ENCODE measurements around the gene PPP2R3C.
"Not testable (repeated sequence)": the region's sequence is repeated elsewhere in the genome, so short reads cannot be mapped to it uniquely, and the experiment has no call there.

PPP2R3C gene

DNA sequence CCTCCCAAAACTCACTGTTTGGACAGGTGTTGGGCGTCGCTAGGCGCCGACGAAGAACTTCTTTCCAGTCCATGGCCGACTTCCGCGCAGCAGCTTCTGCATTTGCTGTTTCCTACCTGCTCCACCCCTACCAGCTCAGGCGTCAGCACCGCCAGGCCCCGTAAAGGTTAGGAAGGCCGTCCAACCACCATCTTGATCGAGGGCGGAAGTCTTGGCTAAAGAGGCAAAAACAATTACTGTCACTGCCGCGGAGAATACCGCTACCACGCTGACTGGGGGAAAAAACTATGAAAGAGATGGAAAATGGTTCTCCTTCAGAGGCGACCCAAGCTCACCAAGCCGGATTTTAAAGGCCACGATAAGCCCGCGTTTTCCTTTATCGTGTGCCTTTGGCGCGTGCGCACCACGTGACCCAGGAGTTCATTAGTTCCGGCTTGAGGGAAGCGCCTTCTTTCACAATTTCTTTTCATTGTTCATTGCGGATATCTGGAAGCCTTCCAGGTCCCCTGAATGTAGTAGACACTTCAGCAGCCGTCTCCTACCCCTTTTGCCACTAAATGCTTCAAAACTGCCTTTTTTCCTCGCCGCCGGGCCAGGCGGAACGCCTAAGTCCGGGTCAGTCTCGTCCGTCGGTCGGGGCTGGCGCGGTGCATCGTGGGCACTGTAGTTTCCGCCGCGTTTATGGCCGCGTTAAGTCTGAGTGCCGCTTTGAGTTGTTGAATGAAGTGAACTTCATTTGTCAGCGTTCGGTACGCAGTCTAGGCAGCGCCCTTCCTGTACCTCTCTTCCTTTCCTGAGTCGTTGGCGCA, at the start of gene PPP2R3C, which contains the start of gene PRORP:
Gene PPP2R3C, minus strand, starts transcription at position 104 of the 809 bp plus-strand sequence. Its CDS starts 31 bp downstream, at position 73.
Gene PRORP, plus strand, starts transcription at position 666 of the 809 bp plus-strand sequence. CDS start 694 bp downstream, outside the sequence.
- DNase-seq = peak; percentile 43 to 86

DNA sequence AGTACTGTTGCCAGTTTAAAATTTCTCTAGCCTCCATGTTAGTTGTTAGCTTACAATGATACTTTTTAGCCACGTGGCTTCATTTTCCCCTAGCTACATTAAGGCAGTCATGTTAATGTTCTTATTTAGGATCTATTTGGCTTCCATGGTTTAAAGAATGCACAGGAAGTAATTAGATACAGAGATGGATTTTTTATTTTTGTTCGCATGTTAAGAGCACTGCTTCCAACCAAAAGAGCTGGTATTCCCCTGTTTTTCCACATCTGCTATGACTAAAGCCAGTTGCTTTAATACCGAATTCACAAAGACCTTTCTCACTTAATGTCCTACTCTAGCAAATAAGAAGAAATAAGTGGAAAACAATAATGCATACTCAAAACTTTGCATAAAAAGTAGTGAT, 45.7 kb upstream of the PPP2R3C start:
- DNase-seq = no peak

DNA sequence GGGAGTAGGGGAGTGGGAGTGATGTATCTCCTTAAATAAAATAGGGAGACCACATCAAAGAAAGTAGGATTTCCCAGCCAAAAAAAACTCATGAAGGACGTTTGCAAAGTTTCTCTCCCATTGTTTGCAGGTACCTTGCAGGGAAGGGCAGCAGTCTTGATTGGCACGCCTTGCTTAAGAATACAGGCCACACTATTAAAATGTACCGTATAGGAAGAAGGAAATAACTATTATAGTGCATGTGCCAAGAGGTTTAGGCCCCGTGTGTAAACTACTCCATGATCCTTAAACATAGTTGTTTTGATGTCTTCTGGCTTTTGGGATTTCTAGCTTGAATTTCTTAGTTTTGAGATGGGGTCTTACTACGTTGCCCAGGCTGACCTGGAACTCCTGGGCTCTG, 43.1 kb upstream of the PPP2R3C start:
- DNase-seq = no peak

GRCh38 chr14:35163384-35163783, 41.6 kb upstream of the PPP2R3C start:
- DNase-seq = no peak

DNA sequence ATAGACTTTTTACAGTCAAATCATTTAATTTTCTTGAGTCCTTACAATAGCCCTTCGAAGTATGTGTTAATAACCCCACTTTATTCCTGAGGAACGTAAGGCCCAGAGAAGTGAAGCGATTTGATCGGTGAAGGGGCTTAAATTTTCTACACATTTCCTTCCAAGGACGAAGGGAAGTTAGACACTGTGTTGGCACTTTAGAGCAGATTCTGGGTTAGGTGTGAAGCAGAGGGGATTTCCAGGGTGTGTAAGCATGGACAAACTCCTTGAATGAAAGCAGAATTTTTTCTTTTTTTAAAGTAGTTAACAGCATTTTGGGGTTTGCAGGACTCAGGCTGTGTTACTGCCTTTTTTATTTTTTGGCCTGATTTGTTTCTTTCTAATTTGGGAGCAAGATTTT, 39.4 kb upstream of the PPP2R3C start:
- DNase-seq = no peak

GRCh38 chr14:35159742-35160409, 38.1 kb upstream of the PPP2R3C start:
- no peak for DNase-seq

DNA sequence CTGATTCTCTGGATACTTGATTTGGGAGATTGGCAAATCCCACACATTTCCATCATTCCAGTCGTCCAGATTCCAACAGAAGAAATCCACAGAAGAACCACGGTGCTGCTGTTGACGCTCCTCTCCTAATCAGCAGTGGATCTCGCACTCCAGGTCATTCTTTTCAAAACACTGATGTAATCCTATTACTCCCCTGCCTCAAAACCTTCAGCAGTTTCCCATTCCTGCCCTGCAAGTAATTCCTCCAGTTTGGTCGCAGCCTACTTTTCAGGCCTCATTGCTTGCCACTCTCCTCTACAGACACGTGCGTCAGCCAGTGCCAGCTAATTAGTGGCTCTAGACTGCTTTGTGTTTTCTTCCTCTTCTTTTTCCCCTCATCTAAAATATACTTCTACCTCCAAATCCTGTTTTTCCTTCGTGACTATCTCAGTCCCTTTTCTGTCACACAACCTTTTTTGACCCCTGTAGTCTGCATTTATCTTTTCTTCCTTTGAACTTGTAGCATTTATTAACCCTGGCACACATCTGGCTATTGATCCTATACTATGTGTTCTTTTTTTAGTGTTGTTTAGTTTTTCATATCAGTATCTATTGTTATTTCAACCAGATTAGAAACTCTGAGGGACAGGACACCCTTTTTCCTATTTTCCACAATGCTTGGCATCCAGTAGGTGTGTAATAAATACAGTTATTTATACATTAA, 37.3 kb upstream of the PPP2R3C start:
- no peak for DNase-seq

DNA sequence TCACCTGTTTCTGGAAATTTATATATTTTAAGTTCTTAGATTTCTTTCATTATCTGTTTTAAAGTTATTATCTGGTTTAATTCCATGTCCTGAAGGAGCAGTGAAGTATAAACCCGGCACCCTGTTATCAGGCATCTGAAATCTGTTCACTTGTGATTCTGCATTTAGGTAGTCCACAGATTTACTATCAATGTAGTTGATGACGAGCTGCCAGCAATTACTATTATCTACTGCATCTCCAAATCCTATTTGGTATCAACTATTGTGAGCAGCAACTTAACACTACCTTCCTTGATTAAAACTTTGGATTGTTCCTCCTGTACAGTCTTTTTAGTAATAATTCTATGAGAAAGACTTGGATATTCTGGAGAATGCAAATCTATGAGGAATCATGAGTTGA, 36.7 kb upstream of the PPP2R3C start:
- DNase-seq = no peak

DNA sequence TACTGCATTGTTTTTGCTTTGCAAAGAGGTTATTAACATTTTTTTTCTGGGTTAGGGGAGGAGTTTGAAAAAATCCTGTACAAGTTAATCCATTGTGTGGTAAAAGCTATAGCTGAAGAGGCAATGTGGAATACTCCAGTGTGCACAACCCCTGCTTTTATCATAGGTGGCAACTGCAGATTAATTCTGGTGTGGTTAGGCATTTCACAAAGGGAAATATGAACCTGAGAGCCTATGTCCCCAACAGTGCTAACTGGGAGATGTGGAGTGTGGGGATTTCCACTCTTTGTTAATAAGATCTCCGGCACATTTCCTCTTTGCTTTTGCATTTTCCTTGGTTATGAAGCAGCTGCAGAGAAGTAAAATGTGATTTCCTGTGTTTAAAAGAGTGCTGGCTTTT, 34.2 kb upstream of the PPP2R3C start:
- no peak for DNase-seq

- no peak for DNase-seq
Observed at GRCh38 chr14:35154016-35154415, 32.2 kb upstream of the PPP2R3C start.

GRCh38 chr14:35152531-35152930, 30.7 kb upstream of the PPP2R3C start:
- DNase-seq = not testable (repeated sequence)

DNA sequence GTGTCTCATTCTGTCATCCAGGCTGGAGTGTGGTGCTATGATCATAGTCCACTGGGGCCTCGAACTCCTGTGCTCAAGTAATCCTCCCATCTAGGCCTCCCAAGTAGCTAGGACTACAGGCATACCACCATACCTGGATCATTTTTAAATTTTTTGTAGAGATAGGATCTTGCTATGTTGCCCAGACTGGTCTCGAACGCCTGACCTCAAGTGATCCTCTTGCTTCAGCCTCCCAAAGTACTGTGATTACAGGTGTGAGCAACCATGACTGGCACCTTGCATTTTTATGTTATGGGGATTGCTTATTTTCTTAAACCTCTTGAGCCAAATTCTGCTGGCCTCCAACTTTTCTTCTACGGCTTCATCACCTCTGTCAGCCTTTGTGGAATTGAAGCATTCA, 27.4 kb upstream of the PPP2R3C start:
- no peak for DNase-seq

DNA sequence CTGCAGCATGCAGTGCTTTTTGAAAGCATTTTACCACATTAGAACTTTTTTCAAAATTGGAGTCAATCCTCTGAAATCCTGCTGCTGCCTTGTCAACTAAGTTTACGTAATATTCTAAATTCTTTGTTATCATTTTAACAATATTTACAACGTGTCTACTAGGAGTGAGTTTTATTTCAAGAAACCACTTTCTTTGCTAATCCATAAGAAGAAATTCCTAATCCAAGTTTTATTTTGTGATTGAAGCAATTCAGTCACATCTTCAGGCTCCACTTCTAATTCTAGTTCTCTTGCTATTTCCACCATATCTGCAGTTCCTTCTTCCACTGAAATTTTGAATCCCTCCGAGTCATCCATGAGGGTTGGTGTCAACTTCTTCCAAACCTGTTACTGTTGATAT, 25.9 kb upstream of the PPP2R3C start:
- DNase-seq = no peak

DNA sequence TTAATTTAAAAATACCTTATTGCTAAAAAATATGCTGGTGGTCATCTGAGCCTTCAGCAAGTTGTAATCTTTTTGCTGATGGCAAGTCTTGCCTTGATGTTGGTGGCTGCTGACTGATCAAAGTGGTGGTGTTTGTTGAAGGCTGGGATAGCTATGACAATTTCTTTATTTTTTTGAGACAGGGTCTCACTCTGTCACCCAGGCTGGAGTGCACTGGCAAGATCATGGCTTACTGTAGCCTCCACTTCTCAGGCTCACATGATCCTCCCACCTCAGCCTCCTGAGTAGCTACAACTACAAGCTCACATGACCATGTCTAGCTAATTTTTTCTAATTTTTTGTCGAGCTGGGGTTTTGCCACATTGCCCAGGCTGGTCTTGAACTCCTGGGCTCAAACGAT, 25.4 kb upstream of the PPP2R3C start:
- DNase-seq = no peak

DNA sequence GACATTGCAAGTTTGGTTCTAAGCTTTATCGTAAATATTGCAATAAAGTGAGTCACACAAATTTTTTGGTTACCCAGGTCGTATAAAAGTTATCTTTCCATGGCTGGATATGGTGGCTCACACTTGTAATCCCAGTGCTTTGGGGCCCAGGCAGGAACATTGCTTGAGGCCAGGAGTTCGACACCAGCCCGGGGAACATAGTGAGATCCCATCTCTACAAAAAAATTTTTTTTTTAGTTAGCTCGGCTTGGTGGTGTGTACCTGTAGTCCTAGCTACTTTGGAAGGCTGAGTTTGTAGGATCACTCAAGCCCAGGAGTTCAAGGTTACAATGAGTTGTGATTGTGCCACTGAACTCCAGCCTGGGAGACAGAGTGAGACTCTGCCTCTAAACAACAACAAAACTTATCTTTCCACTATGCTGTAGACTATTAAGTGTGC, 24.9 kb upstream of the PPP2R3C start:
- DNase-seq = no peak

GRCh38 chr14:35144029-35144428, 22.2 kb upstream of the PPP2R3C start:
- no peak for DNase-seq

GRCh38 chr14:35140718-35141581, 19.2 kb upstream of the PPP2R3C start:
- DNase-seq = no peak

DNA sequence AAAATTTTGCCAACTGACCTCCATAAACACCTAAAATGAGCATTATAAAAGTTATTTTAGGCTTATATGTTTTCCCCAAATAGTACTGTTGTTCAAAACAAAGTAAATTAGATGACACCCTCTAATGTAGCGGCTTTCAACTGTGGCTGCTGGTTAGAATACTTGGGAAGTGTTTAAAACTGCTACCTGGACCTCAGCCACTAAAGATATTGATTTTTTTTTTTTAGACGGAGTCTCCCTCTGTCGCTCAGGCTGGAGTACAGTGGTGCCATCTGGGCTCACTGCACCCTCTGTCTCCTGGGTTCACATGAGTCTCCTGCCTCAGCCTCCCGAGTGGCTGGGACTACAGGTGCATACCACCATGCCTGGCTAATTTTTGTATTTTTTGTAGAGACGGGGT, 16.8 kb upstream of the PPP2R3C start:
- DNase-seq = no peak

GRCh38 chr14:35134329-35135123, 12.7 kb upstream of the PPP2R3C start:
- no peak for DNase-seq

- DNase-seq = no peak
Observed at GRCh38 chr14:35133542-35134328, 11.9 kb upstream of the PPP2R3C start.

DNA sequence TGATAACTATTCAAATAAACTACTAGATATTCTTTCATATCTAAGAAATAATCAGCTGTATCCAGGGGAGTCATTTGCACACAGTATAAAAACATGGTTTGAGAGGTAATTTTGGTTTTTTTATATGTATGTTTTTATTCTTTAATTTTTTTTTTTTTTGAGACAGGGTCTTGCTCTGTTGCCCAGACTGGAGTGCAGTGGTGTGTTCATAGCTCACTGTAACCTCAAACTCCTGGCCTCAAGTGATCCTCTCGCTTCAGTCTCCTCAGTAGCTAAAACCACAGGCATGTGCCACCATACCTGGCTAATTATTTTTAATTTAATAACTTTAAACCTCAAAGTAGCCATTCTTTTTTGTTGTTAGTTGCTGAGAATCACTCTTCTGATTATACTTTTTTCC, 2.3 kb upstream of the PPP2R3C start:
- no peak for DNase-seq
